ENCODE measurements around the gene NFIX.

NFIX gene

DNA sequence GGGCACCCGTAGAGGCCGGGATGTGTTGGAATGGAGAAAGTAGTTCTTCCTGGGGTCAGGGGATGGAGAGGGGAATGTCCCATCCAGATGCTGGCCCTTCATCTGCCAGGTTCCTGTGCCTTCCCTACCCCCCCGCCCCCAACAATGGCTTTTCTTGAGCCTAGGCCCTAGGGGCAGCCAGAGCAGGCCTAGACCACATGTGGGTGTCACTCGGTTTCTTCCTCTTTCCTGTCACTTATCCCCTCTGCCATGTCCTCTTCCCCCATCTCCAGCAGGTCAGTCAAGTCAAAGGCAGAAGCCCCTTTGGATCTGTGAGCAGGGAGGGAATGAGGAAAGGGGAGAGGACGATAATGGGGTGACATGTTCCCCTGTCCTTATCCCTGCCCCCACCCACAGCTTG lies 71.0 kb downstream of the NFIX start:
- FAIRE-seq, result no peak
- no peak for DNase-seq (ENCODE audit: extremely low spot score, insufficient read length, low read depth)

DNA sequence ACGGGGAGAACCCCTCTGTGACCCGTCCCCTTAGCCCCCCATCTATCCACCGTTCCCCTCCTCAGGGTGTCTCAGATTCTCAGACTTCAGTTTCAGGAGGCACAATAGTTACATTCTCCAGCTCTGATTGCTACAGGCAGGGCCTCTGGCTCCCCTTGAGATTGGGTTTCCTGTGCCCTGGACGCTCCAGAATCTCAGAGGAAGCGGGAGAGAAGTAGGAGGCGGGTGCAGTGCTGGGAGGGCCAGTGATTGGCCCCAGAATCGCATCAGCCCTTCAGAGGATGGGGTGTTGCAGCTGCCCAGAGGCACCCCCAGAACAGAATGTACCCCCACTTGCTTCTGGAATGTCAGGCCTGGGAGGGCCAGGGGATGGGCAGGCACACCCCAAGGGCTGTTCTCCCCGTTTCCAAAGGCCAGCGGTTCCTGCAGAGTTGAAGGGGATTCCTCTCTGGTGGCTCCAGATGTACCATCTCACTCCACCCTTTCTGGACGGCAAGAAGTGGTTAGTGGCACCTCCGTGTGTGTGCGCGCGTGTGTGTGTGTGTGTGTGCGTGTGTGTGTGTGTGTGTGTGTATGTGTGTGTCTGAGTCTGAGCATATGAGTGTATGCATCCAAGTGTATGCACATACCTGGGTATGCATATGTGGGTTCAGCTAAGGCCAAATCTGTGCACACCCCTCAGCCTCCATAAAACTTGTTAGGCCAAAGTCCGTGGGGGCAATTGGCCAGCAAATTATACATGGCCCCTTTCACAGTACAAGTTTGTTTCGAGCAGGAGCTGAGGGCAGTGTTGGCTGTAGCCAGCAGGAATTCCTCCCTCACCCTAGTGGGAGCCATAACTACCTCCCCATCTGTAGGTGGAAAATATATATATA lies 71.9 kb downstream of the NFIX start:
- FAIRE-seq, result no peak
- no peak for DNase-seq (ENCODE audit: extremely low spot score, insufficient read length, low read depth)

DNA sequence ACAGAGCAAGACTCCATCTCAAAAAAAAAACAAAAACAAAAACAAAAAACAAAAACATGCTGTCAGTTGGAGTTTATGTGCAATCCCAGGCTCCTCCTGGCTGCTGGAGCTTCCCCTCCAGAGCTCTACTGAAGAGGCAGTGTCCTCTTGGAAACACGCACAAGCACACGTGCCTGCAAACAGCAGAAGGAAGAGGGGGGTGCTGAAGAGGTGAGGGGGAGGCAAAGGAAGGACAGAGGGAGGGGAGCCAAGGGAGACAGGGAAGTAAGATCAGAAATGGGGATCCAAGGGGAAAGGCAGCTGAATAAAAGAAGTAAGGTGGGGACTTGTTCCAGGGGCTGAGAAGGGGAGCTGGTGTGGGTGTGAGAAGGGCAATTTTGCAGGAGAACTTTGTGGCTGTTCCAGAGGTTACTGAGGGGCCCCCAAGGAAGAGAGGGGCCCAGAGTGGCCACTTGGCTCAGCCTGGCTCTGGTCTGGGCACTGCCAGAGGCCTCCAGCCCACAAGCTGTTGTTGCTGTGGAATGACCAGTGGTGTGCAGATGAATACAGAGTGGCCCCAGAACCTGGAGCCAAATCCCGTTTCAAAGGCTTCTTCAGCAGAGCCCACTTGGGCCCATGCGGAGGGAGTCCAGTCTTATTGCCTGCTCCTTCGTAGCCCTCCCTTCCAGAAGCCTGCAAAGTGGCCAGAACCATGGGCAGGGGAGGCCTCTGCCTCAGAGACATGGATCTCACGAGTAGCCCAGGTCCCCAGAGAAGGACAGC lies 73.0 kb downstream of the NFIX start:
- DNase-seq (ENCODE audit: extremely low spot score, insufficient read length, low read depth) (no peak), FAIRE-seq (no peak)

DNA sequence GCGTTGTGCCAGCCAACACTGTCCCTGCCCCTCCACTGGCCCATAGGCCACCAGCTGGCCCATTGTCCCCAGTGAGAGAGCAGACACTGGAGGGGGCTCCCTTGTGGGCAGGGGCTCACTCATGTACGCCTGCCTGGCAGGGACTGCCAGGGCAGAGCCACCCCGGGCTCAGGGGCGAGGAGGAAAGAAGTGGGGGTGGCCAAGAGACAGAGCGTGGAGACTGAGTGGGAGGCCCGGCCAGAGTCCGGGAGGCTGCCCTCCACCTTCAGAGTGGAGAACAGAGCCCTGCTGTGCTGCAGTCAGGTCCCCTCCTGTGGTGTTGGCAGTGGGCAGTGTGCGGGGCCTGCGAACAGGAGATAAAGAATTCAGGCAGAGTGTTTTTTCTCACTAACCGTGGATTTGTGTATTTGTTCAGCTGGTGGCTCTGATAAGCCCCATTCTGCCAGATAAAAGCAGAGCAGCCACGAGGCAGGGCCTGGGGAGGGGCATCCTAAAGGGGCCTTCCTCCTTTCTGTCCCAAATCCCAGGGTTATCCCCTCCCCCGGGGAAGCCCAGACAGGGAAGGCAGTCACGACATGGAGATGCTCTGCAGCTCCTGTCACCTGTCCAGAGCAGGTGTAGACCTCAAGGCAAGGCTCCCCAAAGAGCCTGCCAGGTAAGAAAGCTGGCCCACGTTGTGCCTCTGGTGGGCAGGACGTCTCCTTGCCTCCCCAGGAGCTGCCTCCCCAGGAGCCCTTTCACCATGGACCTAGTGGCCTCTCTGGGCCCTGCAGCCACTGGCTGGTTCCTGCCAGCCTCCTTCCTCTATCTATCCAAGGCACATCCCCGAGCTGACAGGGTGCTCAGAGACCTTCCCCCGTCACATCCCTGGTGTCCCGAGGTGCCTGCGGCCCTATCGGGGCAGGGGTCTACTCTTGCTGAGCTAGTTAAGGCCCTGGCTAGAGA lies 74.4 kb downstream of the NFIX start:
- DNase-seq (ENCODE audit: extremely low spot score, insufficient read length, low read depth), result no peak
- FAIRE-seq, result no peak

DNA sequence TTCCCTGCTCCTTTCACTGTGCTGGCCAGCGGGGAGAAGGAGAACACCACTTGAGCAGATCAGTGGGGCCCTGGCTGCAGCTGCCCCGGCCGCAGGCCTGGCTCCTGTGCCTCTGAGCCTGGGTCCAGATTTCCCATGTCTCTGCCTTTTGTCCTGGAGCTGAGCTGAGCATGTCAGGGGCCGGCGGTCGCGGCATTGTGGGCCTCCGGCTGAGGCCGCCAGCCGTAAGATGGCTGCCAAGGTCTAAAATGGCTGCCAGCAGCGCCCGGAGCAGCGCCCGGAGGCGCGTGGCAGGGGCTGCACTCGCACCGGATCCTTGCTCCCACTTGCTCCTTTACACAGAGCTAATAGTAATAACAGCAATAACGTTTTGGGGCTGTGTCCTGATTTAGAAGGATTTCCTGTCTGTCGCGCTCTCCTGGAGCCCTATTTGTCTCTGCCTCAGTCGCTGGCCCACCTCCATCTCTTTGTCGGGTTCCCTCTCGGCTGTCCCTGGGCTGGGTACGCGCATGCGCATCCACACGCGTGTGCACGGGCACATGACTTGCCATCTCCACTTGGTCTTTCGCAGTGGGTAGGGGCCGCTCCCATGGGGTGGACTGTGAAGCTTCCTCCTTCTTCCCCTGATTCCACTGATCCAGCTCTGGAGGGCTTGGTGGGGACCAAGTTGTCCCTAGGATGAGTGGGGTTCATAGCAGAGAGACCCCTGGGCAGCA lies 75.3 kb downstream of the NFIX start:
- FAIRE-seq, result no peak
- no peak for DNase-seq (ENCODE audit: extremely low spot score, insufficient read length, low read depth)

DNA sequence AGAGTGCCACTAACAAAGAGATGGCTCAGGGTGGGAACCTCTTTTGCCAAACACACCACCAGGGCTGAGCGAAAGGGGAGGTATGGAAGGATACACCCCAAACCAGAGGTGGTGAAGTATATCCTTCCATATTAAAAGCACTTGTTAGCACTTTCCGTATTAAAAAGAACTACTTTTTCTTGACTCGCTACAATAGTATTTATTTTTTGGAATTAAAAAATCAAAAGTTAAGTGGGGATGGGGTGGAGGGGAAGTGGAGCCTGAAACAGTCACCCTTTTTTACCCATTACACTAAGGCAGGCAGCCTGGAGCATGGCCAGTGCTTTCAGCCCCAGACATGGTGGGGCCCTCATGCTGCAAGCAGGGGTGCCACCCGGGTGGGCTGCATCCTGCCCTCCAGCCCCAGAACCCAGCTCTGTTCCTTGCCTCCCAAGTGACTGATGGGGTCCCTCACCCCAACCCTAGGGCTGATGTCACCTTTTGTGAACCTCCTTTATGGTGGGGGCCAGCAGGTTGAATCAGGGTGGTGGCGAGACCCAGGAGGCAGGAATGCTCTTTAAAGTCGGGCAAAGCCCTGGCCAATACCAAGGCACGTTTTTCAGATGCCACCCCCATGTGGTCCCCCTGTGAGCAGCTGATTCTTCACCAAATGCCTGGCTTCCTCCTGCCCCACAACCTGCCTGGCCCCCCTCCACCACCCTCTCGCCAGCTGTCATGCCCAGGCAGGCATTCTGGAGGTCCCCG lies 76.3 kb downstream of the NFIX start:
- DNase-seq (ENCODE audit: extremely low spot score, insufficient read length, low read depth) (no peak), FAIRE-seq (no peak)

DNA sequence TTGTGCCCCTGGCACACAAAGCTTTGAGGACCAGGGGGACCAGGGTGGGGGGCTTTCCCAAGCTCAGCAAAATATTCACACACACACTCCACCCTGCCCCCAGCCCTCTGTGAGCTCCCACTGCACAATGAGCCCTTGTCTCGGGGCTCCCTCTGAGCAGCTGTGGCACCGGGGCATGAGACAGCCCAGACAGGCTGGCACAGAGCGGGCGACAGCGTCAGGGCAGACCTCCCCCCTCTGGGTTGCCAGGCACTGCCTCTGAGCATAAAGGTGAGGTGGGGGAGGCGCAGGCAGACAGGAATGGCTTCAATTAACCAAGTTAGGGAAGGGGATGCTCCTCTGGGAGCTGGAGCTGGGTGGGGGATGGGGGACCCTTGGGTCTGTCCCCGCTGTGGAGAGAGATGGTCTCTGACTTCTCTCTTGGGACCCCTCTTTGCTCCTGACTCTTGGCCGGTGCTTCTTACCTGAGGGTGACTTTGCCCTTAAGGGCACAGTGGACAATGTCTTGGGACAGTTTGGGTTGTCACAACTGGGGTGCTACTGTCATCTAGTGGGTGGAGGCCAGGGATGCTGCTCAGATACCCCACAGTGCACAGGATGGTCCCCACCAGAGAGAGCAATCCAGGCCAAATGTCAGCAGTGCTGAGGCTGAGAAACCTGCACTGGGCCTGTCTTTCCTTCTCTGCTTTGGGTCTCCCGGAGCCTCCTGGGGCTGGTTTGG lies 77.1 kb downstream of the NFIX start:
- FAIRE-seq (no peak), DNase-seq (ENCODE audit: extremely low spot score, insufficient read length, low read depth) (no peak)

DNA sequence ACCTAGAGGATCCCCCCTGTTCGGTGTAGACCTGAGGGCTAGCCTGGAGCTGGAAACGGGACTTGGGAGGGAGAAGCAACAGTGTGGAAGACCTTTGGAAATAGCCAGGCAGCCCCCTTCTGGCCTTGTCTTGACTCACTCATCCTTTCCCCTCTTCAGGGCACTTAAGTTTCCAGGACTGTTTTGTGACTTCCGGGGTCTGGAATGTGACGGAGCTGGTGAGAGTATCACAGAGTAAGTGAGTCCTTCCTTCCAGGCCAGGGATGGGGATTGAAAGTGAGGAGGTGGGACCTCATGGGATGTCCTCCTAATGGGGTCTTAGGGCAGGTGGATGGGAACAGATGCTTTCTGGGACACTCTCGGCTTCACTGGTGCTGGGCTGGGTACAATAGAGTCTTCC lies 78.0 kb downstream of the NFIX start:
- FAIRE-seq (no peak), DNase-seq (ENCODE audit: extremely low spot score, insufficient read length, low read depth) (no peak)

DNA sequence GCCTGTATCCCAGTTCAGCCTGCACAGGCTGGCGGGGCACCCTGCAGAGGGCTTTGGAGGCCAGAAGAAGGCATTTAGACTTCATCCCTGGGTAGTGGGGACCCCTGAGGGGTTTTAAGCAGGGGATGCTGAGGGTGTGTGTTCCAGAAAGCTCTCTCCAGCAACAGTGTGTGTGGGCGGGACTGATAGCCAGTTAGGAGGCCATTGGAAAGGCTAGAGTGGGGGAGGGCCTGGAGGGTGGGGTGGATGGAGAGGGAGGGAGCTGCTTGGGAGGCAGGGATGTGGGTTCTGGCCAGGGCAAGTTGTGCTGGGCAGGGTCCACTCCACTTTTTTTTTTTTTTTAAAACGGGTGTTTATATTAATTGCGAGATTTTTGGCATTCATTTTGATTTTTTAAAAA lies 79.1 kb downstream of the NFIX start:
- FAIRE-seq, result no peak
- no peak for DNase-seq (ENCODE audit: extremely low spot score, insufficient read length, low read depth)

DNA sequence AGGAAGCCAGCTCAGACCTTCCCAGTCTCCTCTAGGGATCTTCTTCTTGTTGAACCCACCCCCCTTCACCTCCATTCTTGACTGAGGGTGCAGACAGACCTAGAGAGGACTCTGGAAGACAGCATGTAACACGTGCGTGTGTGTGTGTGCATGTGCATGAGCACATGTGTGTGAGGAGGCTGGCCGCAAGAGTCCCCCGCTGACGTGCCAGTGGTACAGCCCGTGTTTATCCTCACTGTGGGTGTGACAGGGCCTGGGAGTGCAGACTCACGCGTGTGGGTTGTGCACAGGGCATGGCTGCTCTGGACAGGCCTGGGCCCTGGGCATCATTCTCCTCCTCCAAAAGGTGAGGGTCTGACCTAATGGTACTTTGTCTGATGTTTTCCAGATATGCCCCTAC lies 81.0 kb downstream of the NFIX start:
- FAIRE-seq (no peak), DNase-seq (ENCODE audit: extremely low spot score, insufficient read length, low read depth) (no peak)

DNA sequence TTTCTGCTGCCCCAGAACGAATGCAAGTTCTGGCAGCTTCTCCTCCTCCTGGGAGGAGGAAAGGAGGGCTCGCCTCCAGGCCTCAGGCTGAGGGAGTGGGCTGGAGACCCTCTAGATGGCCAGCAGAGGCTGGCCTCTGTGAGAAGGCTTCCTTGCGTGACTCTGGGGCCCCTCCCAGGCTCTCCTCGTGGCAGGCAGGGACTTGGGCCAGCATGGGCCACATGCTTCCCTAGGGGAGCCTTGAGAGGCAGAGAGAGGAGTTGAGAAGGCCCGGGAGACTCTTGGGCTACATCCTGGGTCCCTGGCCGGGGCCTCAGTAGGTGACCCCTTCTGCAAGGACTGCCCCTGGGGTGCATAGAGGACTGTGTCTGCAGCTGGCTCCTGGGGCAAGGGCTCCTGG lies 81.5 kb downstream of the NFIX start:
- no peak for DNase-seq (ENCODE audit: extremely low spot score, insufficient read length, low read depth)
- FAIRE-seq, result no peak

DNA sequence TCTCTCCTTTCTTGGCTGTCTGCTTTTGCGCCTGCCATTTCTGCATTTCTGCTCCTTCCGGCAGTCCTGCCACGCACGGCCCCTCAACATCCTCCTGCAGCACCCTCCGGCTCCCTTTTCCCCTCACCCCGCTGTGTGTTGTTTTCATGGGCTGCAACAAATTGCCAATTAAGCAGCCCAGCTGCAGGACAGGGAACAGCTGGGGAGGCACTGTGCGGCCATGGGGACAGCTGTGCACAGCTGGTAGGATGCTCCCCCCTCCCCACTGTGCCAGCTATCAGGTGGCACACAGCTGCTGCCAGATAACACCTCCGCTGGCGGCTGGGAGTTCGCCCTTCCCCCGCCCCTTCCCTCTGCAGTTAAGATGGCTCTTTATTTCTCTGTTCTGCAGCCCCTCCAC lies 82.0 kb downstream of the NFIX start:
- no peak for FAIRE-seq
- no peak for DNase-seq (ENCODE audit: extremely low spot score, insufficient read length, low read depth)

DNA sequence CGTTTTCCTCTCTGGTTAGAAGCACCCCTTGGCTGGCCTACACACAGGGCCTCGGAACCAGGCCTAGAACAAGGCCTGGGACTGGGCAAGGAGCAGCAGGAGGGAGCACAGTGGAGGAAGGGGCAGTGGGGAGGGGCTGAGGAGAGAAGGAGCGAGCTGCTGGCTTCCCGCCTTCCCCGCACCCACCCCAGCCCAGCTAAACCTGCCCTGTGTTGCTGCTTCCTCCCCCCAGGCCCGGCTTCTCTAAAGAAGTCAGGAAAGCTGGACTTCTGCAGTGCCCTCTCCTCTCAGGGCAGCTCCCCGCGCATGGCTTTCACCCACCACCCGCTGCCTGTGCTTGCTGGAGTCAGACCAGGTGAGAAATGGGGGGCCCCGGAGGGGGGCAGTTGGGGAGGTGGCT lies 83.1 kb downstream of the NFIX start:
- FAIRE-seq, result no peak
- DNase-seq (ENCODE audit: extremely low spot score, insufficient read length, low read depth), result no peak

DNA sequence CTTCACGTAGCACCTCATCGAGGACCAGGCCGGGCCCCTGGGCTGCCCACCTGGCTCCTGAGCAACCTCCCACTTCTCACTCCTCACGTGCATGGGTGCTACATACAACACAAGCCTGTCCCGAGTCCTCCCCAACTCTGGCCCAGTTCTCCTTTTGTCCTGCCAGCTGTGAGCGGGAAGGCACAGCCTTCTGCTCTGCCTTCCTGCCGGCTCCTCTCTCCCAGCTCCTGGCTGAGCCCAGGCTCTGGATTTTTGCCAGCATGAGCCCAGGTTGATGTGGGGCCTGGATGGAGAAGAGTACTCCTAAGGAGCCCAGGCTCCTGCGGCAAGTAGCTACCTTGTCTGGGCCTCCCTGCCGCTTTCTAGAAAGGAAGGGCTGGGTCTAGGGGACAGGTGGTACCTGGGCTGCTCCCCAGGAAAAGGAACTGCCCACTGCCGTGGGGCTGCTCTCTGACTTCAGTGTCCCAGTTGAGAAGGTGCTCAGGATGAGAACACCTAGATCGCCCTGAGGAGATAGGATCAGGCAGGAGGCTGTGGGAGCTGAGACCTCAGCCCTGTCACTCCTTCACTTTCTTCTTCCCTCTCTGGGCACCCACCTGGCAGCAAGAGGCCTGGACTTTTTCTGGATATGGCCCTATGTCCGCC lies 83.7 kb downstream of the NFIX start:
- no peak for DNase-seq (ENCODE audit: extremely low spot score, insufficient read length, low read depth)
- no peak for FAIRE-seq

DNA sequence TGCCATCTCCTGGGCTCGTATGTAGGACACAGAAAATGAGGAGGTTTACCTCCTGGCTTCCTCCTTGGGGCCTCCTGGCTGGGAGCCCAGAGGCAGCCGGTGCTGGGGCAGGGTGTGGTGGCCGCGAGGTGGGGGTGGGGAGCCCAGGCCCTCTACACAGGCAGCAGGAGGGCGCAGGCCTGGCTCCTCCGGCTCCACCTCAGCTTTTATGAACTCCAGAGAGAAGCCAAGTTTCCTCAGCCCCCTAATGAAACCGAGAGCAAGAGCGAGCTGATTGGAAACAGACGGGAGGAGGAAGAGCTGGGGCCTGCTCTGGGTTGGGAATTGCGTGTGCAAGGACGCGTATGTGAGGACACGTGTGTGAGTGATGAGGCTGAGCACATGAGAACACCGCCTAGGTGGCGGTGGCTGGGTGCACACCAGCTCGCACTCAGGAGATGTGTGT lies 84.3 kb downstream of the NFIX start:
- FAIRE-seq, result no peak
- DNase-seq (ENCODE audit: extremely low spot score, insufficient read length, low read depth), result no peak

DNA sequence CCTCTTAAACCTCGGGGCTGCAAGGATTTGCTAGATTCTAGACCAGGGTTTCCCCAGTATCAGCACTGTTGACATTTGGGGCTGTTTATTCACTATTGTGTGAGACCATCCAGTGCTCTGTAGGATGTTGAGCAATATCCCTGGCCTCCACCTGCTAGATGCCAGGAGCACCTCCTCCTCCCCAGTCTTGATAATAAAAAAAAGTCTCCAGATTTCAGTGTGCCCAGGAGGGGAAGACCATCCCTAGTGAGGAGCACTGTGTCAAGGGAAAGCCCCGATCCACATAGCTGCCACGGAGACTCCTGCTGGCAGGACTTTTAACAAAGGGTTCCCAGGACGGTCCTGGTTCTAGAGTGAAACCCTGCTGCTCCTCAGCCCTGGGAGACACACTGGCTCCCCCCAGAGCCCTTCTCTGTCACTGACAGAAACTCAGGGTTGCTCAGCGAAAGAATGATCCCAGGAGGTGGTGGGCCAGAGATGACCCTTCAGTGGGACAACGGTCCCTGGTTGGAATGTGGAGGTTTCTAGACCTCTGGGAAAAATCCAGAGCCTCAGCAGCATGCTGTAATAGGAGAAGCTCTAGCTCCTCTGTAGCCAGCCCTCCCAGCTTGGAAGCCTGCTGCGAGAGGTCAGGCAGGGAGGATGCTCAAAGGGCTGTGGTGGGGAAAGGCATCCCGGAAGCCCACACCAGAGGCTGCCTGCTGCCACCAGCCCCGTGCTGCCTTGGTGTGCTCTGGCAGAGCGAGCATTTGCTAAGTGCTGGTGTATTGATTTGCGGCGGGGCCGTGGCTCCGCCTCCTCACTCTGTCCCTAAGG lies 87.1 kb downstream of the NFIX start:
- DNase-seq (ENCODE audit: extremely low spot score, insufficient read length, low read depth), result no peak
- no peak for FAIRE-seq

DNA sequence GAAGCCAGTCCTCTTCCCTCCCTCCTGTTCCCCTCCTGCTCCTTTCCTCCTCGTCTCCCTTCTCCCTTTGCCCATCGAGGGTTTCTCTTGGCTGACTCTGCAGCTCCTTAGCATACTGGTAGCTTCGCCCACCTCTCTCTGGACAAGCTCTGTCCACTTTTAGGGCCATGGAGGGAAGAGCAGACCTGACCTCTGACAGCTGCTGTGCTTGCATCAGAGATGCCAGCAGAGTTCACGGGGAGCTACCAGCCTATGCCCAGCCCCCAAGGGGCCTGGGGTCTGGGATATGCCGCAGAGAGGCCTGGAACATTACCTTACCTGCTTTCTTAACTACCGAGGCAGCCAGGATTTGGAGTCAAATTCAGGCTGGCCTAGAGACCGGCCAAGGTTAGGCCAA lies 87.7 kb downstream of the NFIX start:
- DNase-seq (ENCODE audit: extremely low spot score, insufficient read length, low read depth) (no peak), FAIRE-seq (no peak)
